Measurements from ENCODE around the gene FAM187B. TPM values are rescaled to one million over a fixed set of nuclear protein-coding genes. Genes with fewer than 3 reads are reported as not detected.

FAM187B gene
- total RNA-seq, 1 experiment from 2014 or later, result not detected

- no peak for DNase-seq
- TF ChIP-seq CTCF (IDR thresholded peaks at IDR 0.05; ENCODE audit: unreplicated experiment), result no peak
- Mint-ChIP-seq H3K4me3 (ENCODE audit: low read depth, unreplicated experiment) (no peak overlapping the region), H3K4me1 (ENCODE audit: low read depth, unreplicated experiment) (peaks cover 33% of the 10 kb centered on the region), H3K9me3 (ENCODE audit: low read depth, unreplicated experiment) (no peaks in the 10 kb centered on the region), H3K27me3 (ENCODE audit: unreplicated experiment) (no peaks in the 10 kb centered on the region), H3K27ac (ENCODE audit: unreplicated experiment) (no peak overlapping the region), H3K36me3 (ENCODE audit: insufficient read depth, unreplicated experiment) (no peaks in the 10 kb centered on the region)
- no TSS peak for BruUV-seq (replicated peaks)
- intact Hi-C loops (cut with micrococcal nuclease; ENCODE audit: unreplicated experiment), result no loop called here
- CTCF ChIA-PET, result no interaction called here
These were observed 21.7 kb downstream of the FAM187B start for GRCh38 chr19:35206855-35207254.

- H3K4me3 Mint-ChIP-seq (ENCODE audit: low read depth, unreplicated experiment), result no peak overlapping the region
- no peaks in the 10 kb centered on the region for H3K27me3 Mint-ChIP-seq (ENCODE audit: unreplicated experiment)
- no peaks in the 10 kb centered on the region for H3K36me3 Mint-ChIP-seq (ENCODE audit: insufficient read depth, unreplicated experiment)
- CTCF ChIA-PET, result no interaction called here
- BruUV-seq (replicated peaks), result no TSS peak
- no peak for TF ChIP-seq CTCF (IDR thresholded peaks at IDR 0.05; ENCODE audit: unreplicated experiment)
- intact Hi-C loops (cut with micrococcal nuclease; ENCODE audit: unreplicated experiment), result no loop called here
- H3K27ac Mint-ChIP-seq (ENCODE audit: unreplicated experiment), result no peak overlapping the region
- H3K4me1 Mint-ChIP-seq (ENCODE audit: low read depth, unreplicated experiment), result peaks cover 33% of the 10 kb centered on the region
- DNase-seq, result no peak
- no peaks in the 10 kb centered on the region for H3K9me3 Mint-ChIP-seq (ENCODE audit: low read depth, unreplicated experiment)
These were observed 22.2 kb downstream of the FAM187B start for GRCh38 chr19:35206379-35206778.

GRCh38 chr19:35205733-35206323 is 22.7 kb downstream of the FAM187B start:
- peaks cover 33% of the 10 kb centered on the region for H3K4me1 Mint-ChIP-seq (ENCODE audit: low read depth, unreplicated experiment)
- no TSS peak for BruUV-seq (replicated peaks)

GRCh38 chr19:35204799-35205732 is 23.5 kb downstream of the FAM187B start:
- CTCF ChIA-PET, result interaction anchor here (0.6 kb wide), 1 partner anchor 41 kb away, joined by 4 read pairs; no protein-coding TSS in a partner anchor

More at GRCh38 chr19:35205733-35206323, 22.7 kb downstream of the FAM187B start:
- H3K27me3 Mint-ChIP-seq (ENCODE audit: unreplicated experiment), result no peaks in the 10 kb centered on the region
- CTCF ChIA-PET, result no interaction called here
- H3K4me3 Mint-ChIP-seq (ENCODE audit: low read depth, unreplicated experiment), result no peak overlapping the region
- intact Hi-C loops (cut with micrococcal nuclease; ENCODE audit: unreplicated experiment), result no loop called here
- no peaks in the 10 kb centered on the region for H3K36me3 Mint-ChIP-seq (ENCODE audit: insufficient read depth, unreplicated experiment)
- no peak overlapping the region for H3K27ac Mint-ChIP-seq (ENCODE audit: unreplicated experiment)
- DNase-seq, result no peak
- H3K9me3 Mint-ChIP-seq (ENCODE audit: low read depth, unreplicated experiment), result no peaks in the 10 kb centered on the region
- TF ChIP-seq CTCF (IDR thresholded peaks at IDR 0.05; ENCODE audit: unreplicated experiment), result no peak

More at GRCh38 chr19:35204799-35205732, 23.5 kb downstream of the FAM187B start:
- Mint-ChIP-seq H3K4me3 (ENCODE audit: low read depth, unreplicated experiment) (no peak overlapping the region), H3K27ac (ENCODE audit: unreplicated experiment) (no peak overlapping the region), H3K27me3 (ENCODE audit: unreplicated experiment) (no peaks in the 10 kb centered on the region), H3K9me3 (ENCODE audit: low read depth, unreplicated experiment) (no peaks in the 10 kb centered on the region), H3K36me3 (ENCODE audit: insufficient read depth, unreplicated experiment) (no peaks in the 10 kb centered on the region), H3K4me1 (ENCODE audit: low read depth, unreplicated experiment) (peaks cover 33% of the 10 kb centered on the region)
- intact Hi-C loops (cut with micrococcal nuclease; ENCODE audit: unreplicated experiment), result no loop called here
- BruUV-seq (replicated peaks), result no TSS peak
- TF ChIP-seq CTCF (IDR thresholded peaks at IDR 0.05; ENCODE audit: unreplicated experiment), result no peak
- no peak for DNase-seq
